ENCODE data around the gene KRT35.

Gene KRT35

DNA sequence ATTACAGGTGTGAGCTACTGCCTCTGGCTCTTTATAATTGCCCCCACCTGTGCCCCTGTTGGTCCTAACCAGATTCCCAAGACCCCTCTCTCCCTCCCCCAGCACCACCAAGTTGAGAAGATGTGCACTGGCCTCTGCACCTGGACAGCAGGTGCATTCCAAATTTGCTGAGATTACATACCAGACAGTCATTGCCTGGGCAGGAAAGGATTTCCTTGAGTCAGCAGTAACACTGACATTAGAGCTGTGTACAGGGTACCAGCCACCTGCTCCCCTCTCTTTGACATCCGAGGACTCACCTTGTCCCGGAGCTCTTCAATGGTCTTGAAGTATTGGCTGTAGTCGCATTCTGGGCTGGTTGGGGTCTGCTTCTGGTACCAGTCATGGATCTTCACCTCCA is 37.1 kb upstream of the KRT35 start:
- Mint-ChIP-seq H3K9me3 (no peaks in the 10 kb centered on the region), H3K27ac (no peak overlapping the region), H3K4me1 (no peaks in the 10 kb centered on the region), H3K36me3 (no peaks in the 10 kb centered on the region), H3K27me3 (no peaks in the 10 kb centered on the region), H3K4me3 (no peak overlapping the region)

DNA sequence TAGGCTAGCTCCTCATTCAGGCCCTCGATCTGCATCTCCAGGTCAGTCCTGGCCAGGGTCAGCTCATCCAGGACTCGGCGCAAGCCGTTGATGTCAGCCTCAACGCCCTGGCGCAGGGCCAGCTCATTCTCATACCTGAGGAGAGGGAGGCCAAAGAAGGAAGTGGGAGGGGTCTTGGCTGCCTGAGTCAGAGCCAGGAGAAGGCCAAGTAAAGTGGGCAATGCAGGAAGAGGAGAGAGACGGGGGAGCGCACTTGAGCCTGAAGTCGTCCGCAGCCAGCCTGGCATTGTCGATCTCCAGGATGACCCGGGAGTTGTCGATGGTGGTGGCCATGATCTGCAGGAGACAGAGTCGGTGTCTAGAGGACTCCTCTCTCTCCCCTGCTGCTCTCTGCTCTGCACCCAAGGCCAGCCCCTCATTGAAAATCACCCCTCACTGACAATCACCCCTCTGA is 35.9 kb upstream of the KRT35 start:
- H3K27ac Mint-ChIP-seq: no peak overlapping the region
- H3K9me3 Mint-ChIP-seq: no peaks in the 10 kb centered on the region

DNA sequence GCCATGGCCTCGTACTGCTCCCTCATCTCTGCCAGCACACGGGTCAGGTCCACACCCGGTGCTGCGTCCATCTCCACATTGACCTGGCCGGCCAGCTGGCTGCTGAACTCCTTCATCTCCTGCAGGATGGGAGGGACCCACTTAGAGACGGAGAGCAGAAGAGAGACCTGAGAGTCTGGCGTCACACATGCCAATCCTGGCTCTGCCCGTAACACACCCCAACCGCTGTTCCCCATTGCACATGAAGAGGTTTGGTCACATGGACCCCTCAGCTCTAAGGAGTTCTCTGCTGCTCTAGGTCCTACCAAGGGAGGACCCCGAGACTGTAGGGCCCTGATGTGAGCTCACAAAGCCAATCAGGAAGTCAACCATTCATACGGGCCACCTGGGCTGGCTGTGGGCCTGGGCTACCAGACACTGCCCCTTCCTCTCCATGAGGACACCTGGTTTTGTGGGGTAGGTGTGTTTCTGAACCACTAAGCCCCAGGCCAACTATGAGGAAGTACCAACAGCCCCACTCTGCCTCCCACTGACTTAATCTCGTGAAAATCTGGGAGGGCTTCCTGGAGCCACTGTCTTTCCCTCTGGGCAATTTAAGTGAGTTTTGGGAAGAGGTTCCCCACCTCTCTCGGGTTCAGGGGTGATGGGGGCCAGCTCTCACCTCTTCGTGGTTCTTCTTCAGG is 35.3 kb upstream of the KRT35 start:
- Mint-ChIP-seq H3K27ac (no peak overlapping the region), H3K36me3 (no peaks in the 10 kb centered on the region), H3K4me3 (no peak overlapping the region), H3K4me1 (no peaks in the 10 kb centered on the region), H3K27me3 (no peaks in the 10 kb centered on the region), H3K9me3 (no peaks in the 10 kb centered on the region)

More for the DNA sequence above, 35.9 kb upstream of the KRT35 start:
- H3K36me3 Mint-ChIP-seq: no peaks in the 10 kb centered on the region
- H3K4me1 Mint-ChIP-seq: no peaks in the 10 kb centered on the region
- H3K4me3 Mint-ChIP-seq: no peak overlapping the region
- H3K27me3 Mint-ChIP-seq: no peaks in the 10 kb centered on the region

DNA sequence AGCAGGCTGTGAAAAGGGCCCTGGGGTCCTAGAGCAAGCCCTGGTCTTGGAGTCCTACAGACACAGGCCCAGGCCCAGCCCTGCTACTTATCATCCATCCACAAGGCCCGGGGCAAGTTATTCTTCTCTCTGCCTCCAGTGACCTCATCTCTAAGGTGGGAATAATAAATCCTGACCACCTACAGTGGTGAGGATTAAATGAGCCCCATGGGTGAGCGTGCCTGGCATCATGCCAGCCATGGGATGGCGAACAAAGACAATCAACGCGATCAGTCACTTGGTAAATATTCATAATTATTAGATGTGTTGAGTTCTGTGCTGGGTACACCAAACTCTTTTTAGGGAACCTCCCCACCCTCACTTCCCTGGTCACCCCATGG is 32.2 kb upstream of the KRT35 start:
- Mint-ChIP-seq H3K27me3 (no peaks in the 10 kb centered on the region), H3K4me1 (no peaks in the 10 kb centered on the region), H3K27ac (no peak overlapping the region), H3K4me3 (no peak overlapping the region), H3K9me3 (no peaks in the 10 kb centered on the region), H3K36me3 (no peaks in the 10 kb centered on the region)

DNA sequence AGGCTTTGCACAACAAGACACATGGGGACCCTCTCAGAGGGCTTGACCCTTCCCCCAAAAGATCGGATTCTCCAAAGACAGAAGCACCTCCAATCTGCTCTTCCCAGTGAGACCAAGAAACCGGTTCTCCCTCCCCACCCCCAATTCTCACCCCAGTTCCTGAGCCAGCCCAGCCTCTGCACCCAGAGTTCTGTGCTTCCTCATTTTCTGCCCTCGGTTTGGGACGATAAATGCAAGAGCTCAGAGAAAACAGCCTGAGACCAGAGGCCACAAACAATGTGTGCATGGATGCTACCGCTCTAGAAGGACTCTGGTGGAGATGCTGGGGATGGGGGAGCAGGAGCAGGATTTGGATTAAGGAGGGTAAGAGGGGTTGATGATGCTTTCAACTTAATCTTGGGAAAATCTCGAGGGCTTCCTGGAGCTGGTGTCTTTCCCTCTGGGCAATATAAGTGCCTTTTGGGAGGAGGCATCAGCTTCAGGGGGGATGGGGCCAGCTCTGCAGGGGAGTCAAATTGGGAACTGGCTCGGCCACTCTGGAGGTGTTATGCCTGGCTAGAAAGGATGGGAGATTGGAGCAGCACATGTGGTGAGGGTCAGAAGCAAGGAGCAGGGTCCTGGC is 31.7 kb upstream of the KRT35 start:
- Mint-ChIP-seq H3K4me1 (no peaks in the 10 kb centered on the region), H3K4me3 (no peak overlapping the region), H3K36me3 (no peaks in the 10 kb centered on the region), H3K9me3 (no peaks in the 10 kb centered on the region), H3K27me3 (no peaks in the 10 kb centered on the region), H3K27ac (no peak overlapping the region)

DNA sequence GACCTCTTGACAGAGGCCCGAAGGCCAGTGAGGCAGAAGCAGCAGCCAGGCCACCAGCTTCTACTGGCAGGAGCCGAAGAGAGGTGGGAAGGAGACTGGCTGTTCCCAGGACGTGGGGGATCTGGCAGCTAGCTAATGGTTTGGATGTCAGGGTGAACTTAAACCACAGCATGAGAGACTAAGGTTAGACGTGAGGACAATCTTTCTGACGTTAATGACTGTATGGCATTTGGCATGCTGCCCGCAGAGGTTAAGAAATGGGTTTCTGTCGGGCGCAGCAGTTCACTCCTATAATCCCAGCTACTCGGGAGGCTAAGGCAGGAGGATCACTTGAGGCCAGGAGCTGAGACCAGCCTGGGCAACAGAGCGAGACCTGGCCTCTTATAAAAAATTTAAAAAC is 30.8 kb upstream of the KRT35 start:
- Mint-ChIP-seq H3K27ac (no peak overlapping the region), H3K4me1 (no peaks in the 10 kb centered on the region), H3K4me3 (no peak overlapping the region), H3K9me3 (no peaks in the 10 kb centered on the region), H3K36me3 (no peaks in the 10 kb centered on the region), H3K27me3 (no peaks in the 10 kb centered on the region)

DNA sequence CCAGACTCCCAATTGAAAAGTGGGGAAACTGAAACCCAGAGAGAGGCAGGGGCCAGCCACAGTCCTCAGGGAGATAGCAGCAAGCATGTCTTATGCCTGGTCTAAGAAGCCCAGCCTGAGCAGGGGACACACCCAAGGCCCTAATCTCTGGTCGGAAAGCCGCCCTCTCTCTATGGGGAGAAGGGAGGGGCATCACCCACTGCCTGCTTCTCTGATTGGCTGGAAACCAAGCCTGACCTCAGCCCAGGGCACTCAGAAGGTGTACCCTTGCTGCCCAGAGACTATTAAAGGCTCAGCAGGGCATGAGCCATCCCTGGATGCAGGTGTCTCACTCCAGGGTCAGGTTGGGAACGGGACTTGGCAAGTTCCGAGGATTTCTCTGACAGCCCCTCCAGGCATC is 30.2 kb upstream of the KRT35 start:
- Mint-ChIP-seq H3K27ac (no peak overlapping the region), H3K36me3 (no peaks in the 10 kb centered on the region), H3K27me3 (no peaks in the 10 kb centered on the region), H3K9me3 (no peaks in the 10 kb centered on the region), H3K4me1 (no peaks in the 10 kb centered on the region), H3K4me3 (no peak overlapping the region)

DNA sequence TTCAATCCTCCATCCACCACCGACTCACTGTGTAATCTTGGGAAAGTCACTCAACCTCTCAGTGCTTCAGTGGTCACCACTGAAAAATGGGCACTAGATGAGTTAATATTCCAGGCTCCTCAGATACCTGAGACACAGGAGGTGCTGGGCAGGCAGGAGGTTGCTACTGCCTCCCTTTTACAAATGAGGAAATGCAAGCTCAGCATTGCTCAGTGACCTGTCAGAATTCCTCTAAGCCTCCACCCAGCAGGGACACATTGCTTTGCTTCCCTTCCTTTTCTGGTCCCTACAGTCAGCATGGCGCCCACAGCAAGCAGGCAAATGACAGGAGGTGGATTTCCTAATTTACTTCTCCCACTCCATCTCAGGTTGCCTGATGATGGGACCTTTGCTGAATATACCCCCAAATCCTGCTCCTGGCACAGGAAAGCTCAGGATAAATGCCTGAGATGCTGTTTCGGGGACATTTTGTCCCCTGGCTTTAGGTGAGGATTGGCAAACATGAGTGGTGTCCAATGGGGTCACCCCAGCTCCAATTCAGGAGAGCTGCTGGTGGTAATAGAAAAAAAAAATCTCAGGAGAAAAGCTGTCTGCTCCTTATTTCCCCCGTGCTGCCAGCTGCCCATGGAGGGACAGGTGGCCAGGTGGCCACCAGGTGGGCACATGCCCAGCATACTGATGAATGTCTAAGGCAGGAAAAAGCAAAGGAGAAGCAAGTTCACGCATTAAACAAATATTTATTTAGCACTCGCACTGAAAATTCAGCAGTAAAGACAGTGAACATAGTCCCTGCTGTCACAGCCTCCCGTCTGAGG is 29.5 kb upstream of the KRT35 start:
- Mint-ChIP-seq H3K9me3 (no peaks in the 10 kb centered on the region), H3K4me1 (no peaks in the 10 kb centered on the region), H3K27ac (no peak overlapping the region), H3K36me3 (no peaks in the 10 kb centered on the region), H3K4me3 (no peak overlapping the region), H3K27me3 (no peaks in the 10 kb centered on the region)

DNA sequence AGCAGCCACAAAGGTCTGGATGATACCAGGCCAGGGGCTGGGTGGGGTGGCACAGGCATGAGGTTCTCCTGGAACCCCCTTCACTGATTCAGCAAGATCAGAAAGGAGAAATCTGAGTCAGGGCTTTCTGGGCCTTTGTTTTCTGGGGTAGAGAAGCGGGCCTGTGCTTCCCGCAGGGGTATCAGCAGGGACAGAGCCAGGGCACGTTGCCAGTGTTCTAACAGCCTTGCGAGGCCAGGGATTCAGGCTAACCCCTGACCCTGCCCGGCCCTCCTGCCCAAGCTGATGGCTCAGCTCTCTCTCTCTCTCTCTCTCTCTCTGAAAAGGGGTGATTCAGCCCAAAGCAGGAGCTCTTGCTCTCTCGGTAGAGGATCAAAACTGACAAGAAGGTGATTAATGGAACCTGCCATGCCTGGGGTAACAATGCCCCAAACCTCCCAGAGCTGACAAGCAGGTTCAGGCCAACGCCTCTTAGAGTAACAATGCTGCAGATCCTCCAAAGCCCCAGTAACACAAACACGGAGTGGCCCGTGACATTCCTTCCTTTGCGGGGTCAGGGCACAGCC is 26.4 kb upstream of the KRT35 start:
- Mint-ChIP-seq H3K9me3 (no peaks in the 10 kb centered on the region), H3K4me3 (no peak overlapping the region), H3K27ac (no peak overlapping the region), H3K4me1 (no peaks in the 10 kb centered on the region), H3K27me3 (no peaks in the 10 kb centered on the region), H3K36me3 (no peaks in the 10 kb centered on the region)

DNA sequence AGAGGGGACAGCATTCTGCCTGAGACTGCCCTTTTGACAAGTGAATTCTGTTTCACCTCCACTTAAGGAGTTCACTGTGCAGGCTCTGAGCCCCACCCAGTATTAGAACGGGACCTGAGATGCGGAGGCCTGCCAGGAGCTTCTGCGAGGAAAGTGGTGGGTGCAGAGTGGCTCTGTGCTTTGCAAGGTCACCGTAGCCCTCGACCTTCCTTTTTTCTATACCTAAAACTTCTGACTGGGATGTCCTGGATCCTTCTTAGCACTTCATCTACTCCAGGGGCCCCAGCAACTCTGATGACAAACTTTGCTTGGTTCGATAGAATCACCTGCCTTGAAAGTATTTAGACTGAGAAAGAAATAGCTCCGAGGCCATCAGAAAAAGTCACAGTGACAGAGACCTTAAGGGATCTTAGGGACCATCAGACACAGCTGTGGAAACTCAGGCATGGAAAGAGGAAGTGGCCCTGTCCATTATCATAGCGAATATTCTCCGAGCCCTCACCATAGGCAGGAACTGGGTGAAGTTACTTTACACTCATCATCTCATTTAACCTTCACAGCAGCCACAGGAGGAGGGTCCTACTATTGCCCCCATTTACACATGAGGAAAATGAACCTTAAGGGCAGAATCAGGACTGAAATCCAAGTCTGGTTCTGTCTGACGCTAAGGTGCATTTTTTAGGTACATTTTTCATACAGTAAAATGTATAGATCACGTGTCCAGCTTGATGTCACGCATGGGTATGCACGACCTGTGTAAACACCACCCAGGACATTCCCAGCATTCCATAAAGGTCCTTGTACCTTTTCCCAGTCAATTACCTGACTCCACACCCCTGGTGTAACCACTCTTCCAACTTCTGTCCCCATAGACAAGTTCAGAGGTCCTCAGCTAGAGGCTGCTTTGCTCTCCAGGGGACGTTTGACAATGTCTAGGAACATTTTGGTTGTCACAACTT is 25.1 kb upstream of the KRT35 start:
- H3K27ac Mint-ChIP-seq: no peak overlapping the region
- H3K4me1 Mint-ChIP-seq: no peaks in the 10 kb centered on the region
- H3K9me3 Mint-ChIP-seq: no peaks in the 10 kb centered on the region
- no peak overlapping the region for H3K4me3 Mint-ChIP-seq
- H3K27me3 Mint-ChIP-seq: no peaks in the 10 kb centered on the region
- H3K36me3 Mint-ChIP-seq: no peaks in the 10 kb centered on the region

DNA sequence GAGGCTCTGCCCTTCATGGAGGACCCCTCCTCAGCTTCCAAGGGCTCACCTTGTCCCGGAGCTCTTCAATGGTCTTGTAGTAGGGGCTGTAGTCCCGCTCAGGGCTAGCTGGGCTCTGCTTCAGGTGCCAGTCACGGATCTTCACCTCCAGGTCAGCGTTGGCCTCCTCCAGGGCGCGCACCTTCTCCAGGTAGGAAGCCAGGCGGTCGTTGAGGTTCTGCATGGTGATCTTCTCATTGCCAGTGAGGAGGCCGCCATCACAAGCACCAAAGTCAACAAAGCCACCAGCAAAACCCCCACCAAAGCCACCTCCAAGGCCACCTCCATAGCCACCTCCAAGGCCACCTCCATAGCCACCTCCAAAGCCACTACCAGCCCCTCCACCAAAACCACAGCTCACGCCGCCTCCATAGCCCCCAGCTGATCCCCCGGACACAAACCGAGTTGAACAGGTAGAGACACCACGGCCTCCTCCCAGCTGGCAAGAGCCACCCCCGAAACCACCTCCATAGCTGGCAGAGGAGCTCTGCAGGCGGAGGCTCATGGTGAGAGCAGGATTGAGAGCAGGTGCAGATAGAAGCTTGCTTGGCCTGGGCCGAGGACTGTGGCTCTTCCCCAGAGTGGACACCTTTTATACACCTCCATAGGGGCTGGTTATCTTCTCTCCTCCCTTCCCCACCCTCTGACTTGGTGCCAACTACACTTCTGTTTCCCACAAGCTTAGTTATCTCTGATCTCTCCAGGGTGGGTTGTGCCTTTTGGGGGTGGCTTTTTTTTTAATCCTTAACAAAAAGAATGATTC is 24.3 kb upstream of the KRT35 start, which contains the start of gene KRT13:
KRT13 (minus strand) TSS at position 606 of the 802 bp plus-strand sequence; CDS start at position 544, 62 bp downstream.
- Mint-ChIP-seq H3K4me3 (no peak within 1 kb of the TSS), H3K4me1 (no peaks in the 10 kb centered on the region), H3K27ac (no peak within 1 kb of the TSS), H3K27me3 (no peaks in the 10 kb centered on the region), H3K9me3 (no peaks in the 10 kb centered on the region), H3K36me3 (no peaks in the 10 kb centered on the region)

DNA sequence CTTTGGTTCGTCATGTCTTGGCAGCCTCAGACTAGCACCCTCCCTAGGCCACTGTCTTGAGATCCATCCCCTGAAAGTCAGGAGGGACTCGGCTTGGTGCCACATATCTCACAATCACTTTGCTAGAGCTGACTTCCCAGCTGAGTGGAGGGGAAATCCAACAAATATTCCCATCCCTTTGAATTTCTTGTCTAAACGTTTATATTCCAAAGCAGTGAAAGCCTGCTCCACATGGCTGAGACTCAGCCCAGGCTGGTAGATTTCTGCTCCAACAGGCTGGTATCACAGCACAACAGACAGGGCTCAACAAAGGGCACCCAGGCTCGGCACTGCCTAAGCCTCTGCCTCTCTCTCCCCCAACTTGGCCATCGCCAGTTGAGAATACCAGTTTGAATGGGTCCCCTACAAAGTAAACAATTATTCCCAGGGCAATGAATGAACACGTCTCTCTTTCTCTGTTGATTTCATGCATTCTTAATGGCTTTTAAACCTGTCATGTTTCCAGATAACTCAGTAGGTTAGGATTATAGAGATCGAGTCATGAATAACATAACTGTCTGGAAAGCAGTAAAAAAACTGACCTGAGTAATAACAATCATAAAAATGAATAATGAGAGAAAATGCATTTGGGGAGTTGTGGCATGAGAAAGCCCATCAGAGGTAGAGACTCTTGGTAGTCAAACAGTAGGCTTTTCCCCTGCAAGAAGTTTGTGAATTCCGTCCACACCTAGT is 23.5 kb upstream of the KRT35 start:
- Mint-ChIP-seq H3K27ac (no peak overlapping the region), H3K36me3 (no peaks in the 10 kb centered on the region), H3K4me3 (no peak overlapping the region), H3K27me3 (no peaks in the 10 kb centered on the region), H3K9me3 (no peaks in the 10 kb centered on the region), H3K4me1 (no peaks in the 10 kb centered on the region)

DNA sequence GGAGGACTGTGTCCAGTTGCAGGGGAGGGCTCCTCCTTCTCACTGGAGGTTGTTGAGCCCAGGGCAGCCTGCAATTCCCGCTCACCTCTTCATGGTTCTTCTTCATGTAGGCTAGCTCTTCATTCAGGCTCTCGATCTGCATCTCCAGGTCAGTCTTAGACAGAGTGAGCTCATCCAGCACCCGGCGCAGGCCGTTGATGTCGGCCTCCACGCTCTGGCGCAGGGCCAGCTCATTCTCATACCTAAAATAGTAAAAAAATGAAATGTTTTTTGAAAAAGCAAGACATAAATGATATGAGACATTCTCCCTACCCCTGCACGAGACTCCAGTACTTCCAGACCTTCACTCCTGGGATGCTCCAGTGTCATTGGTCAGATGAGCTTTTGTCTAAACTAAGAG is 22.3 kb upstream of the KRT35 start:
- no peaks in the 10 kb centered on the region for H3K36me3 Mint-ChIP-seq
- no peaks in the 10 kb centered on the region for H3K27me3 Mint-ChIP-seq
- peaks cover 3% of the 10 kb centered on the region for H3K4me1 Mint-ChIP-seq
- H3K4me3 Mint-ChIP-seq: no peak overlapping the region
- no peaks in the 10 kb centered on the region for H3K9me3 Mint-ChIP-seq
- H3K27ac Mint-ChIP-seq: no peak overlapping the region

Data from activated naive CD4-positive, alpha-beta T cell treated with anti-CD3 and anti-CD28 coated beads, Interleukin-2, amount 50 U/mL, for 24 hours (primary cell).